GM19239 (cell line): ENCODE data around the gene CAPZB.

Experiments used
- DNase-seq: peaks from one replicate; pipeline ENCODE4 v3.0.0; 2011; ENCODE audit warnings: low spot score; ENCODE audit not compliant: insufficient read length
- FAIRE-seq: peaks from 2 replicates; lab custom pipeline; 2011; peaks lifted over from hg19 to GRCh38; lab: Jason Lieb, UNC

CAPZB gene

DNA sequence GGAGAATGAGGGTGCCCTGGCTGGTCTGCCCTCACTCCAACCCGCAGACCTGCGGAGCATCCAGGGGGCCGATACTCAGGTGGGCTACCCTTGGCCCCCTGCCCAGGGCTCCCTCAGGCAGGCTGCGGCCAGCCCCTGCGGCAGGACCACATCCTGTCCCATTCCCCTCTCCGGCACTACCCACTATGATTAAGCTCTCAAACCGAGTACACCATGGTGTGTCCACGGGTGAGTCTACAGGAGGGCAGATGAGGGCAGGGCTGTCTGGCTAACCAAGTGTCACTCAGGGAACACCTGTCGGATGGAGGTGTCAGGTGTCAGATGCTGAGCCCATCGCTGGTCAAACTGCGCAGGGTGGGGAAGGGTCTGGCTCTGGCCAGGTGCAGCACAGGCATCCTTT, 126.0 kb downstream of the CAPZB start:
- FAIRE-seq (no peak), DNase-seq (no peak)

DNA sequence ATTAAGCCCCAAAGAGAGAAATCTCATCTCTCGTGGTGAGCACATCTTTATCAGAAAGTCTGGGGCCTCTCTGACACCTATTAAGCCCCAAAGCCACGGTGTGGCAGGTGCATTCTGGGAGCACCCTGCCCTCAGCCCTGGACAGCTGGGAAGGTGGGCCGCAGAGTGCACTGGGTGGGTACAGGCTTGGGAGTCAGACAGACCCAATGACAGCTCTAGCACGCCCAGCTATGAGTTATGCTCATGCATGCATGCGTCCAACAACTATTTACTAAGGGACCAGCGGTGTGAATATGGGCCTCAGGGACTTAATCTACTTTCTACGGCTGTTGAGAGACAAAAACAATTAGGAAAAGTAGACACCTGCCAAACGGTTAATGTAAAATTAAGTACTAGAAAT, 126.6 kb downstream of the CAPZB start:
- FAIRE-seq (no peak), DNase-seq (no peak)

GRCh38 chr1:19357299-19357986, 127.9 kb downstream of the CAPZB start:
- no peak for DNase-seq
- no peak for FAIRE-seq

DNA sequence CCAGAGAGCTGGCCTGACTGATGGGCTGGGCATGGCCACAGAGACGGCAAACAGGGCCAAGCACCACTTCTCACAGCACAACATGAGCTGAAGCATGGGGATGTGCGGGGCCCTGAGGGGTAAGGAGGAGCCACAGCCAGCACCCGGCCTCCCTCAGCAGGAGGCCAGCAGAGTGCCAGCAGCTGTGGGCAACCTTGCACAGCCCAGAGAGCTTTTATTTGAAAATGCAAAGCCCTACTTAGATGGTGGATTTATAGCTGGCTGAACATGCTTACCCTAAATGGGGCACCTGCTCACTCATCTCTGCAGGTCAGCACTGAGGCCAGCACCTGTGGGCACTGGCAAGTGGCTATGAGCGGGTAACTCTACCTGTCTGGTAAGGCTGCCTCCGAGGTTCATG, 129.1 kb downstream of the CAPZB start:
- DNase-seq = no peak
- no peak for FAIRE-seq

- FAIRE-seq (no peak), DNase-seq (no peak)
Observed at GRCh38 chr1:19354531-19354981, 130.8 kb downstream of the CAPZB start.

- FAIRE-seq = no peak
- DNase-seq = no peak
Observed at GRCh38 chr1:19353596-19353995, 131.7 kb downstream of the CAPZB start.

- FAIRE-seq = no peak
- DNase-seq = no peak
Observed at GRCh38 chr1:19352839-19353238, 132.5 kb downstream of the CAPZB start.

DNA sequence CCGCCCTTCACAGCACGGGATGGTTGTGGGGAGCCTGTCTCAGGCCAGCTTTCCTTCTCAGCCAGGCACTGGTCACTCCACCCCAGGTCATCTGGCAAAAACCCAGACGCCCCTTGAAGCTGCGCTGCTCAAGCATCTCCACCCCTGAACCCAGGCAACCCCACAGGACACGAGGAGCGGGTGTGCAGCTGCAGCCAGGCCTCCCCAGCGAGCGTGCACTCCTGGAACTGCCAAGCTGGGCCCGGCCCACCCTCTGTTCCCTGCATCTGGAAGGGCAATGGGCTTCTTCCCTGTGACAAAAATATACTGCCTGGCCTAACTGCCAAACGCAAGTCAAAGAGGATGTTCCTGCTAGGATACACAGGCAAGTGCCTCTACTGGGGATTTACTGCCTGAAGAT, 133.5 kb downstream of the CAPZB start:
- FAIRE-seq = no peak
- no peak for DNase-seq

GRCh38 chr1:19350566-19350965, 134.8 kb downstream of the CAPZB start:
- no peak for DNase-seq
- no peak for FAIRE-seq

DNA sequence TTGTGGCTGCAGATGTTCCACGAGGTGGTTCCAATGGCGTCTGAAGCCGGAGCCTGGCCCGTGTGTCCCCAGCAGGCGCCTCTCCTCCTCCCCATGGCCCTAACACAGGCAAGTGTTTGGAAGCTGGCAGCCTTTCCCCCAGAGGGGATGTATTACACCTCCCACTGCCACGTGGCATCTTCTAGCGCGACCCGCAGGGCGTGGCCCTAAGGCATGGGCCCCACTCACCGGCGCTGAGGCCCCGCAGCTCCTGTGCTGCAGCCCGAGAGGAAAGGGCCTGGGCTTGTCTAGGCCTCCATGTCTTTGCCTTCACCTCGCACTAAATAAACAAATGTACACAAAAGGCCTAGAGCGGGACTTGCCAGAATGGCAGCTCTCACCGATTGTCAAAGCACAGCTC, 135.3 kb downstream of the CAPZB start:
- DNase-seq = no peak
- FAIRE-seq = no peak

DNA sequence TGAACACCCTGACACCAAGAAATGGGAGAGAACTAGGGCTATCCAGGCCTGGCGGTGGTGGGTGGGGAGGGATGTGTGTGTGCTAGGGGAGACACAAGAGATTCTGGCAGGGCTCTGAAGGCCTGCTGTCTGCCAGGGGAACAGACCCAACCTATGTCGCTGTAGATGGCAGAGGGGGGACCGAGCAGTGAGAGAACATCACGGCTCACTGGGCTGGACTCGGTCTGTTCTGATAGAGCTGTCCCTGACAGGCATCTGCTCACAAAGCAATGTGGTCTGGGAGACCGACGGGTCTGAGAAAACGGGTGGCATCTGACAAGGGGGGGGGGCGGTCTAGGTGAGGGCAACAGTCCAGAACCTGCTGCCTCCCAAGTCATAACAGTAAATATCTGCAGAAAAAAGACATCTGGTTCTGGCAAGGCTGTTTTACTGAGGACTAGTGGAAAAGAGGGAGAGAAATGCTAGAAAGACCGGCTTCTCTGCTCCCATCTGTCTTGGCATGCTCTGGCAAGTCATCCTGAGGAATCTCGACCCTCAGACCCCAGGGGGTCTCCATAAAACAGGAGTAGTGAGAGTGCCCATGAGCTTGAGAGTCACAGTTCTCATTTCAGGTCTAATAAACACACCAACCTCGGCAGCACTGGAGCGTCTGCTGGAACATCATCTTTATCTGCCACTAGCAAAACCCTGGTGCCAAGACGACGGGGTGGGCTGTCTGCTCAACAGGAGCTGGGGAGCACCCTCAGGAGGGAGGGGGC, 136.7 kb downstream of the CAPZB start:
- DNase-seq = no peak
- FAIRE-seq = no peak

- FAIRE-seq (no peak), DNase-seq (no peak)
Observed at GRCh38 chr1:19347533-19348172, 137.7 kb downstream of the CAPZB start.

- no peak for DNase-seq
- FAIRE-seq = no peak
Observed at GRCh38 chr1:19346026-19346425, 139.3 kb downstream of the CAPZB start.

GRCh38 chr1:19345391-19345790, 139.9 kb downstream of the CAPZB start:
- FAIRE-seq (no peak), DNase-seq (no peak)

DNA sequence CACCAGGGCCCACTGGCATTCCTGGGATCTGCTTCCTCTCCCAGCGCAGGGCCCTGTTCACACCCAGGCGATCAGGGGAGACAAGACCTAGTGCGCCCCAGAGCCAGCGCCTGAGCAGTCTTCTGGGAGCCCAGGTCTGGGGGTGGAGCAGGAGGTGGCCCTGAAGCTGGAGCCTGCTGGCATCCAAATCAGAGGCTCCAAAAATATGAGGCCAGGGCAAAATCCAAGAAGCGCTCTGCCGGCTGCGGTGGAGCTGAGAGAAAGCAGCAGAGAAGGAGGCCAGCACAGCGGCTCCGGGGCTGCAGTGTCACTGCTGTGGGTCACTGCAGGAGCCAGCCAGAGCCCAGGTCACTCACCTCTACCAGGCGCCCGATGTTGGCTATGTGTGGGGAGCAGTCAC, 140.5 kb downstream of the CAPZB start:
- FAIRE-seq (no peak), DNase-seq (no peak)

DNA sequence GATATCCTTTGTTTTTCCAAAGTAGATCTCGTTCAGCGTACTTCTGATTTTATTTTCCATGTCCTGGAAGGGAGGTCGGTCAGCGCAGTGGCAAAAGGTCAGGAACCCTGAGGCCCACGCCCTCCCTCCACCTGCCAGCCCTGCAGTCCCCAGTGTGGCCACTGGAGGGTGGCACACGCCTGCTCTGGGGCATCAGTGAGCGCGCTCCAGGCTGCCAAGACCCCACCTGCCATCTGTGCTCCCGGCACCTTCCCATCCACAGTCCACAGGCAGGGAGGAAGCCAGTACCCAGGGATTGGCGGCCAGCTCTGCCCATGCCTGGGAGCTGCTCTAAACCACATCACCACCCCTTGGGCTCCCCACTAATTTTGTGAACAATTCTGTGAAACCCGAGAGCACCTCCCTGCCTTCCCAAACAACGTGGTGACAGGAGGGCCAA, 140.9 kb downstream of the CAPZB start:
- FAIRE-seq (no peak), DNase-seq (peak; percentile 52)

- no peak for FAIRE-seq
- DNase-seq = no peak
Observed at GRCh38 chr1:19343617-19344350, 141.6 kb downstream of the CAPZB start.

DNA sequence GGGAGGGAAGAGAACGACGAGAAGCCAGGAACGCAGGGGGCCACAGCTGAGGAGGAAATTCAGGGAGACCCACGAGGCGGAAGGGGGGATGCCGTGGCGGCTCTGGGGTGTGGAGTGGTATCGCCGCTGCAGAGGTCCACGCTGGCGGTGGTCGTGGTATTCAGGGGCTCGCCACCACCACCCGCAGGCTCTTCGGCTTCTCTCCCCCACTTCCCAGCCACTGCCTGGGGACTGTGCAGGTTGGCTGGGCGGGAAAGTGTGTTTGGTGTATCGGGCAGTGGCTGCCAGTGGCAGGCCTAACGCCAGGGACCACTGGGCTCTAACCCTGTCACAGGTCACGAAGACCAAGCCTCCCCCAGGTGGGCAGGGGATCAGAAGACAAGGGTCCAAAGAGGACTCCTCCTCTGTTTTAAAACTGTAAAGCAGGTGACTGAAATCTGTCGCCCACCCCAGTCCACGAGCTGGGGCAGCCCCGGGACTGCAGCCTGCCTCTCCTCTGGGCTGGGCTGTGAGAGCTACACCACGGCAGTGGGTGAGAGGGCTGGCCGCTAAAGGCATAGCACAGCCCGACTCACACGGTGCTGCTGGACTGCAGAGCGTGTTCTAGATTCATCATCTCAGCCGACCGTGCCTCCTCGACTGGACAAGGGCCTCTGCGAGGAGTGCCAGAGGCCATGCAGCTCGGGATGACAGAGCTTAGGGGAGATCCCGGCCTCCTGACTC, 142.3 kb downstream of the CAPZB start:
- no peak for DNase-seq
- FAIRE-seq = no peak

GRCh38 chr1:19342062-19342750, 143.1 kb downstream of the CAPZB start:
- FAIRE-seq = no peak
- DNase-seq = no peak
